Keratinocyte (primary cell): ENCODE measurements around the gene UPK1B.

Experiments used
- EZH2 ChIP-seq: IDR thresholded peaks from one replicate; pipeline ENCODE4 v1.6.1; 2012; ENCODE audit warnings: inconsistent platforms, mild to moderate bottlenecking, low read length, moderate library complexity
- TF ChIP-seq, protein P1 (sequence below), 3 experiments: IDR thresholded peaks in 1 of 3; conservative IDR thresholded peaks in 1 of 3; optimal IDR thresholded peaks in 1 of 3; 2 replicates in 2 of 3; 3 replicates in 1 of 3; pipeline versions ENCODE3 to v1.5.1; 2011; ENCODE audit warnings: low read length in 3 of 3, mild to moderate bottlenecking in 3 of 3, moderate library complexity in 2 of 3, control low read depth in 1 of 3, inconsistent platforms in 1 of 3; ENCODE audit not compliant: insufficient read depth in 2 of 3; ENCODE audit errors: extremely low read depth in 1 of 3

DNA sequence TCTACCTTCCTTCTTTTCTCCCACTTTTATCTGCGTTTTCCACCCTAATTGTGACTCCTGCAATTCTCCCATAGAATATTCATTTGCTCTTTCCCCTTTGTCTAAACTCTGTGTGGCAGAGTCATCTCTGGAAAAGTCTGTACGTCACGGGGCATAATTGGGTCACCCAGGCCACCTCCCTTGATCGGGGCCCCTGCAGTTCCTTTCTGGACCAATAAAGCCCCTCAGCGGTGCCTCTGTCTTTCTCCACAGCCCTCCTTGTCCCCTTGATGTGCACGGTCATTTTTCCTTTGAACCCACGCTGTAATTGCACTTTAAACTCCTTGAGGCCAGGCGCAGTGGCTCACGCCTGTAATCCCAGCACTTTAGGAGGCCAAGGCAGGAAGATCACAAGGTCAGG lies 10.7 kb downstream of the UPK1B start:
- TF ChIP-seq EZH2, result no peak
- TF ChIP-seq, protein P1, sequence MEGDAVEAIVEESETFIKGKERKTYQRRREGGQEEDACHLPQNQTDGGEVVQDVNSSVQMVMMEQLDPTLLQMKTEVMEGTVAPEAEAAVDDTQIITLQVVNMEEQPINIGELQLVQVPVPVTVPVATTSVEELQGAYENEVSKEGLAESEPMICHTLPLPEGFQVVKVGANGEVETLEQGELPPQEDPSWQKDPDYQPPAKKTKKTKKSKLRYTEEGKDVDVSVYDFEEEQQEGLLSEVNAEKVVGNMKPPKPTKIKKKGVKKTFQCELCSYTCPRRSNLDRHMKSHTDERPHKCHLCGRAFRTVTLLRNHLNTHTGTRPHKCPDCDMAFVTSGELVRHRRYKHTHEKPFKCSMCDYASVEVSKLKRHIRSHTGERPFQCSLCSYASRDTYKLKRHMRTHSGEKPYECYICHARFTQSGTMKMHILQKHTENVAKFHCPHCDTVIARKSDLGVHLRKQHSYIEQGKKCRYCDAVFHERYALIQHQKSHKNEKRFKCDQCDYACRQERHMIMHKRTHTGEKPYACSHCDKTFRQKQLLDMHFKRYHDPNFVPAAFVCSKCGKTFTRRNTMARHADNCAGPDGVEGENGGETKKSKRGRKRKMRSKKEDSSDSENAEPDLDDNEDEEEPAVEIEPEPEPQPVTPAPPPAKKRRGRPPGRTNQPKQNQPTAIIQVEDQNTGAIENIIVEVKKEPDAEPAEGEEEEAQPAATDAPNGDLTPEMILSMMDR (optimal IDR thresholded peaks at IDR 0.05 in 1 of 3, IDR thresholded peaks at IDR 0.05 in 1 of 3, conservative IDR thresholded peaks at IDR 0.05 in 1 of 3; ENCODE audit: extremely low read depth in 1 of 3, insufficient read depth in 2 of 3, low read length in 3 of 3), result no peak
